ENCODE measurements around the gene BCAS3.

DNA sequence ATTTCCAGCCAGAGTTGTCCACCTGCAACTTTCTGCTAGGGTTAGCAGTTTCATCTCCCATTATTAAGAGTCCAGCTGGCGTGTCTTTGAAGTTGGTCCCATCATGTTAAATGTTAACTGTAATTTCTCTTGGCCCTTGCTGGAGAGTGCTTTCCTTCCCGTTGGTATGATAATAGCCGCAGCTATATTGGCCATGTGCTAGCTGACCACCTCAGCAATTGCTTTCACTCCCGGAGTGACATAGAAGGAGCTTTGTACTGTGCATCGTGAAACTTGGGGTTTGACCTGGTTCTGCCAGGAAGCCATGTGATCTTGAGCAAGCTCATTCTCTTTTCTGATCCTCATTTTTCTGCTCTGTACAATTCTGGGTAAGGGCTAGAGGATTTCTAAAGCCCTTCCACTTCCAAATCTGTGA lies 641.0 kb downstream of the BCAS3 start:
- TF ChIP-seq CTCF (conservative IDR thresholded peaks at IDR 0.05; ENCODE audit: low read depth, low read length) (no peak), EZH2 (IDR thresholded peaks at IDR 0.05; ENCODE audit: borderline replicate concordance, low read depth, low read length, poor library complexity, severe bottlenecking) (no peak)

Data from A673 (cell line).